Measurements from ENCODE around the gene PELI1. TPM values are rescaled to one million over a fixed set of nuclear protein-coding genes. Genes with fewer than 3 reads are reported as not detected.

Gene PELI1
- total RNA-seq, 6 donors from 2014 or later = 18.5 to 57.3 (median 36.2) TPM

DNA sequence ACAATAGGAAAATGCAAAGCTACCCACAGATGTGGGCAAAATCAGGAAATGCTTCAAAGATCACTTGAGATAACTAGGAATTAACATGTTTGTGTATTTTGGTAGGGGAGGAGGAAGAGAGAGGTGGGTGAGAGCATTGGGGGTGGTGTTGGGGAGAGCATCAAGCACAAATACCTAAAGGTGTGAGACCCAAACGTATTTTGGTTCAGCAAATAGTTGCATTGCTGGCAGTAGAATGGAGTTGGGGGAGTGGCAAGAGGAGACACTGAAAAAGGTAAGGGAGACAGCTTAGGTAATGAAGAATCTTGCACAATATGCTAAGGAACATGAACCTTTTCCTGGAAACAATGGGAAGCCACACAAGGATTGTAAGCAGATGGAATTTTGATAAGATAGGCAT is 1.5 kb upstream of the PELI1 start:
- Histone ChIP-seq H3K4me3 (no peak overlapping the region), H3K4me1 (peaks cover 8 to 13% (median 11%) of the 10 kb centered on the region in 4 donors), H3K27me3 (no peaks in the 10 kb centered on the region), H3K36me3 (no peaks in the 10 kb centered on the region), H3K27ac (no peak overlapping the region), H3K9me3 (no peaks in the 10 kb centered on the region)
- DNase-seq (no peak), ATAC-seq (ENCODE audit: low FRiP score in 2 of 2) (no peak)
- no peak for TF ChIP-seq POLR2AphosphoS5 (IDR thresholded peaks at IDR 0.05)
- TF ChIP-seq, protein P1, sequence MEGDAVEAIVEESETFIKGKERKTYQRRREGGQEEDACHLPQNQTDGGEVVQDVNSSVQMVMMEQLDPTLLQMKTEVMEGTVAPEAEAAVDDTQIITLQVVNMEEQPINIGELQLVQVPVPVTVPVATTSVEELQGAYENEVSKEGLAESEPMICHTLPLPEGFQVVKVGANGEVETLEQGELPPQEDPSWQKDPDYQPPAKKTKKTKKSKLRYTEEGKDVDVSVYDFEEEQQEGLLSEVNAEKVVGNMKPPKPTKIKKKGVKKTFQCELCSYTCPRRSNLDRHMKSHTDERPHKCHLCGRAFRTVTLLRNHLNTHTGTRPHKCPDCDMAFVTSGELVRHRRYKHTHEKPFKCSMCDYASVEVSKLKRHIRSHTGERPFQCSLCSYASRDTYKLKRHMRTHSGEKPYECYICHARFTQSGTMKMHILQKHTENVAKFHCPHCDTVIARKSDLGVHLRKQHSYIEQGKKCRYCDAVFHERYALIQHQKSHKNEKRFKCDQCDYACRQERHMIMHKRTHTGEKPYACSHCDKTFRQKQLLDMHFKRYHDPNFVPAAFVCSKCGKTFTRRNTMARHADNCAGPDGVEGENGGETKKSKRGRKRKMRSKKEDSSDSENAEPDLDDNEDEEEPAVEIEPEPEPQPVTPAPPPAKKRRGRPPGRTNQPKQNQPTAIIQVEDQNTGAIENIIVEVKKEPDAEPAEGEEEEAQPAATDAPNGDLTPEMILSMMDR (IDR thresholded peaks at IDR 0.05) = peak in 1 of 6 experiments; percentile 9
- WGBS, 2 donors = 37 to 59% methylated on average over 1 of the region's 1 CpG

- 91 to 97% methylated on average over 7 of the region's 7 CpGs for WGBS, 2 donors
- Histone ChIP-seq H3K36me3 (no peaks in the 10 kb centered on the region), H3K4me1 (peaks cover 10 to 17% (median 15%) of the 10 kb centered on the region in 4 donors), H3K27me3 (no peaks in the 10 kb centered on the region), H3K4me3 (no peak overlapping the region), H3K27ac (no peak overlapping the region), H3K9me3 (no peaks in the 10 kb centered on the region)
- TF ChIP-seq, protein P1 (IDR thresholded peaks at IDR 0.05) = no peak
- TF ChIP-seq EP300 (IDR thresholded peaks at IDR 0.05) (no peak), POLR2AphosphoS5 (IDR thresholded peaks at IDR 0.05) (no peak), POLR2A (IDR thresholded peaks at IDR 0.05) (no peak)
- DNase-seq = no peak
- ATAC-seq (ENCODE audit: low FRiP score in 2 of 2) = no peak
Observed at GRCh38 chr2:64145119-64145518, 899 bp upstream of the PELI1 start.

- no peak for DNase-seq
- peak in 1 of 2 donors; percentile 73 for ATAC-seq (ENCODE audit: low FRiP score in 2 of 2)
- H3K27ac ChIP-seq = peak overlapping the region; percentile 99 to 100 (median 100)
- WGBS, 2 donors = 0 to 1% methylated on average over 34 to 42 of the region's 69 CpGs
- H3K36me3 ChIP-seq = no peaks in the 10 kb centered on the region
- H3K4me1 ChIP-seq = peaks cover 14 to 34% (median 29%) of the 10 kb centered on the region in 4 donors
- TF ChIP-seq POLR2AphosphoS5 (IDR thresholded peaks at IDR 0.05) (no peak), POLR2A (IDR thresholded peaks at IDR 0.05) (no peak), EP300 (IDR thresholded peaks at IDR 0.05) (no peak)
- TF ChIP-seq, protein P1 (IDR thresholded peaks at IDR 0.05) = no peak
- peak overlapping the region; percentile 94 to 98 (median 96) for H3K4me3 ChIP-seq
- H3K27me3 ChIP-seq = no peaks in the 10 kb centered on the region
- no peaks in the 10 kb centered on the region for H3K9me3 ChIP-seq
Observed at GRCh38 chr2:64143169-64144056, 807 bp downstream of the PELI1 start.

DNA sequence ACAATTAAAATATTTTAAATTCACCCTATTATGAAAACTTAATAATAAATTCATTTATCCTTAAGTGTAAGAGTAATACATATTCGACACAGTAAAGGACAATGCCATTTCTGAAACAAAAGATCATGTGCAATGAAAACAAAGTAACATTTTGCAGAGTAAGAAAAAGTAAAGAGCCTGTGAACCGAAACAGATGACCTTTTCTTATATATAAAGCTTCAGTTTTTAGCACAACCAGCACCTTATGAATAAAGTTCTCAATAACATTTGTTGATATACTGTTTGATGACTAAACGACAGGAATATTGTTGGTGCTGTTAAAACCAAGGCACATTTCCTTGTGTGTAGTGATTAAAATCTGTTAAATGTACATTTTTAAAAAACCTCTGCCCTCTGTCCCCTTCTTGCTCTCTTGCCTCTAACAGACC is 1.5 kb downstream of the PELI1 start:
- ATAC-seq (ENCODE audit: low FRiP score in 2 of 2) = no peak
- peak overlapping the region; percentile 99 to 100 (median 100) for H3K27ac ChIP-seq
- no peaks in the 10 kb centered on the region for H3K9me3 ChIP-seq
- no peak for DNase-seq
- H3K36me3 ChIP-seq = no peaks in the 10 kb centered on the region
- TF ChIP-seq, protein P1 (IDR thresholded peaks at IDR 0.05) = no peak
- TF ChIP-seq POLR2A (IDR thresholded peaks at IDR 0.05) (no peak), EP300 (IDR thresholded peaks at IDR 0.05) (no peak), POLR2AphosphoS5 (IDR thresholded peaks at IDR 0.05) (no peak)
- H3K27me3 ChIP-seq = no peaks in the 10 kb centered on the region
- H3K4me3 ChIP-seq = peak overlapping the region; percentile 94 to 98 (median 96)
- peaks cover 21 to 40% (median 35%) of the 10 kb centered on the region in 4 donors for H3K4me1 ChIP-seq
- WGBS, 2 donors = 6 to 7% methylated on average over 3 of the region's 3 CpGs

All from upper lobe of left lung (tissue), 6 donors.